WTC11 (cell line): ENCODE results near the gene CTNNA3. TPM values are rescaled to one million over a fixed set of nuclear protein-coding genes. Genes with fewer than 3 reads are reported as not detected.

Source experiments
- ATAC-seq: fragments of 200-7000 bp; cut with Tn5 transposase; 2 replicates; pipeline ENCODE4 v1.10.0; 2021; ENCODE audit warnings: mild to moderate bottlenecking, moderate library complexity
- CTCF ChIA-PET: fragments of 300-600 bp; sonication (Branson Sonifier 250); formaldehyde crosslinking; loops from one replicate; lab custom pipeline; 2021; ENCODE audit warnings: antibody characterized with exemption; lab: Charles Lee
- POLR2A ChIA-PET: fragments of 350-600 bp; sonication (Branson Sonifier 250); formaldehyde crosslinking; loops from one replicate; lab custom pipeline; 2021; ENCODE audit warnings: antibody characterized with exemption; lab: Charles Lee
- DNase-seq: peaks from one replicate; pipeline ENCODE4 v3.0.0; 2021; ENCODE audit warnings: low spot score
- H3K27ac Mint-ChIP-seq: 2 replicates; pipeline ENCODE4 v1.8.0; 2021; ENCODE audit warnings: mixed read lengths
- H3K27me3 Mint-ChIP-seq: 2 replicates; pipeline ENCODE4 v1.8.0; 2021; ENCODE audit warnings: low read depth, mild to moderate bottlenecking, moderate library complexity, mixed read lengths
- H3K36me3 Mint-ChIP-seq: 2 replicates; pipeline ENCODE4 v1.8.0; 2021; ENCODE audit warnings: mixed read lengths
- H3K4me1 Mint-ChIP-seq: 2 replicates; pipeline ENCODE4 v1.8.0; 2022; ENCODE audit warnings: mixed read lengths
- H3K4me3 Mint-ChIP-seq: 2 replicates; pipeline ENCODE4 v1.8.0; 2021; ENCODE audit warnings: mild to moderate bottlenecking, moderate library complexity, mixed read lengths
- H3K9me3 Mint-ChIP-seq: 2 replicates; pipeline ENCODE4 v1.8.0; 2021; ENCODE audit warnings: mixed read lengths
- ARID4B ChIP-seq: sonication (generic); formaldehyde crosslinking; IDR thresholded peaks from 2 replicates; pipeline ENCODE4 v1.8.0; 2023; ENCODE audit warnings: missing genetic modification reagents, mild to moderate bottlenecking, borderline replicate concordance
- ATF1 ChIP-seq: sonication (generic); formaldehyde crosslinking; IDR thresholded peaks from 2 replicates; pipeline ENCODE4 v1.8.1; 2023; ENCODE audit warnings: mild to moderate bottlenecking, moderate library complexity, missing genetic modification reagents
- ATF6 ChIP-seq: sonication (generic); formaldehyde crosslinking; IDR thresholded peaks from 2 replicates; pipeline ENCODE4 v1.8.1; 2023; ENCODE audit warnings: mild to moderate bottlenecking, missing genetic modification reagents
- ETV6 ChIP-seq: sonication (generic); formaldehyde crosslinking; IDR thresholded peaks from 2 replicates; pipeline ENCODE4 v1.8.1; 2022; ENCODE audit warnings: mild to moderate bottlenecking, missing genetic modification reagents
- FOXJ3 ChIP-seq: sonication (generic); formaldehyde crosslinking; IDR thresholded peaks from 2 replicates; pipeline ENCODE4 v1.9.0; 2021; ENCODE audit warnings: missing genetic modification reagents, mild to moderate bottlenecking, borderline replicate concordance
- FOXK1 ChIP-seq: sonication (generic); formaldehyde crosslinking; IDR thresholded peaks from 2 replicates; pipeline ENCODE4 v1.8.0; 2022; ENCODE audit warnings: mild to moderate bottlenecking, moderate library complexity, missing genetic modification reagents
- GABPB1 ChIP-seq: sonication (generic); formaldehyde crosslinking; IDR thresholded peaks from 2 replicates; pipeline ENCODE4 v1.8.1; 2023; ENCODE audit warnings: mild to moderate bottlenecking, missing genetic modification reagents
- HMGA2 ChIP-seq: fragments of 250-450 bp; sonication (Bioruptor Pico); IDR thresholded peaks from 2 replicates; pipeline ENCODE4 v1.4.0; 2021; ENCODE audit warnings: mild to moderate bottlenecking, moderate library complexity
- JAZF1 ChIP-seq: fragments of 250-450 bp; sonication (Bioruptor Pico); IDR thresholded peaks from 2 replicates; pipeline ENCODE4 v1.9.0; 2021; ENCODE audit warnings: moderate library complexity, mild to moderate bottlenecking, inconsistent platforms
- NFE2L1 ChIP-seq: sonication (generic); formaldehyde crosslinking; IDR thresholded peaks from 2 replicates; pipeline ENCODE4 v1.8.1; 2023; ENCODE audit warnings: missing genetic modification reagents
- RELA ChIP-seq: sonication (generic); formaldehyde crosslinking; IDR thresholded peaks from 2 replicates; pipeline ENCODE4 v1.8.1; 2022; ENCODE audit warnings: missing genetic modification reagents, mild to moderate bottlenecking, borderline replicate concordance
- RORB ChIP-seq: fragments of 250-450 bp; sonication (Bioruptor Pico); IDR thresholded peaks from 2 replicates; pipeline ENCODE4 v1.9.0; 2021; ENCODE audit warnings: mild to moderate bottlenecking
- TEAD1 ChIP-seq: sonication (generic); formaldehyde crosslinking; IDR thresholded peaks from 2 replicates; pipeline ENCODE4 v1.8.0; 2022; ENCODE audit warnings: mild to moderate bottlenecking, missing genetic modification reagents
- ZNF121 ChIP-seq: sonication (generic); formaldehyde crosslinking; IDR thresholded peaks from 2 replicates; pipeline ENCODE4 v1.8.0; 2023; ENCODE audit warnings: missing genetic modification reagents
- ZNF219 ChIP-seq: sonication (generic); formaldehyde crosslinking; IDR thresholded peaks from 2 replicates; pipeline ENCODE4 v1.8.0; 2023; ENCODE audit warnings: missing genetic modification reagents, mild to moderate bottlenecking, borderline replicate concordance
- ZNF416 ChIP-seq: fragments of 250-450 bp; sonication (Bioruptor Pico); IDR thresholded peaks from 2 replicates; pipeline ENCODE4 v1.9.0; 2021; ENCODE audit warnings: mild to moderate bottlenecking, inconsistent platforms
- ZNF423 ChIP-seq: fragments of 250-450 bp; sonication (Bioruptor Pico); IDR thresholded peaks from 2 replicates; pipeline ENCODE4 v2.1.2; 2022; ENCODE audit warnings: mild to moderate bottlenecking, moderate library complexity
- ZNF425 ChIP-seq: fragments of 250-450 bp; sonication (Bioruptor Pico); conservative IDR thresholded peaks from 2 replicates; pipeline ENCODE4 v1.9.0; 2021; ENCODE audit warnings: mild to moderate bottlenecking
- total RNA-seq: library from RNA; stranded (reverse); gene quantifications from 3 replicates; pipeline ENCODE4 v1.2.3, GENCODE V29; 2021
- TF ChIP-seq, protein P1 (sequence below): sonication (generic); formaldehyde crosslinking; IDR thresholded peaks from 2 replicates; pipeline ENCODE4 v1.8.1; 2022; ENCODE audit warnings: low read depth, missing genetic modification reagents, borderline replicate concordance
- TF ChIP-seq, protein P2 (sequence below): sonication (generic); formaldehyde crosslinking; IDR thresholded peaks from 2 replicates; pipeline ENCODE4 v1.8.1; 2022; ENCODE audit warnings: low read depth, mild to moderate bottlenecking, moderate library complexity, missing genetic modification reagents, borderline replicate concordance
- TF ChIP-seq, protein P3 (sequence below): sonication (generic); formaldehyde crosslinking; IDR thresholded peaks from 2 replicates; pipeline ENCODE4 v1.8.0; 2022; ENCODE audit warnings: mild to moderate bottlenecking, missing genetic modification reagents

CTNNA3 gene
- total RNA-seq, 1 experiment from 2014 or later, result 6.1 TPM

- no peak for TF ChIP-seq ARID4B (CRISPR knock-in tag)
- TF ChIP-seq, protein P1, sequence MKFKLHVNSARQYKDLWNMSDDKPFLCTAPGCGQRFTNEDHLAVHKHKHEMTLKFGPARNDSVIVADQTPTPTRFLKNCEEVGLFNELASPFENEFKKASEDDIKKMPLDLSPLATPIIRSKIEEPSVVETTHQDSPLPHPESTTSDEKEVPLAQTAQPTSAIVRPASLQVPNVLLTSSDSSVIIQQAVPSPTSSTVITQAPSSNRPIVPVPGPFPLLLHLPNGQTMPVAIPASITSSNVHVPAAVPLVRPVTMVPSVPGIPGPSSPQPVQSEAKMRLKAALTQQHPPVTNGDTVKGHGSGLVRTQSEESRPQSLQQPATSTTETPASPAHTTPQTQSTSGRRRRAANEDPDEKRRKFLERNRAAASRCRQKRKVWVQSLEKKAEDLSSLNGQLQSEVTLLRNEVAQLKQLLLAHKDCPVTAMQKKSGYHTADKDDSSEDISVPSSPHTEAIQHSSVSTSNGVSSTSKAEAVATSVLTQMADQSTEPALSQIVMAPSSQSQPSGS (CRISPR knock-in tag), result no peak
- TF ChIP-seq ATF6, result no peak
- TF ChIP-seq ZNF425 (CRISPR knock-in tag), result no peak
- no peak for TF ChIP-seq ETV6 (CRISPR knock-in tag)
- TF ChIP-seq GABPB1 (CRISPR knock-in tag), result no peak
- TF ChIP-seq, protein P2, sequence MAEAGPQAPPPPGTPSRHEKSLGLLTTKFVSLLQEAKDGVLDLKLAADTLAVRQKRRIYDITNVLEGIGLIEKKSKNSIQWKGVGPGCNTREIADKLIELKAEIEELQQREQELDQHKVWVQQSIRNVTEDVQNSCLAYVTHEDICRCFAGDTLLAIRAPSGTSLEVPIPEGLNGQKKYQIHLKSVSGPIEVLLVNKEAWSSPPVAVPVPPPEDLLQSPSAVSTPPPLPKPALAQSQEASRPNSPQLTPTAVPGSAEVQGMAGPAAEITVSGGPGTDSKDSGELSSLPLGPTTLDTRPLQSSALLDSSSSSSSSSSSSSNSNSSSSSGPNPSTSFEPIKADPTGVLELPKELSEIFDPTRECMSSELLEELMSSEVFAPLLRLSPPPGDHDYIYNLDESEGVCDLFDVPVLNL (CRISPR knock-in tag), result no peak
- TF ChIP-seq RORB, result no peak
- no peak for TF ChIP-seq ZNF416
- TF ChIP-seq ZNF423, result no peak
These were observed 1453.1 kb downstream of the CTNNA3 start (continued) for GRCh38 chr10:66242885-66243284.

DNA sequence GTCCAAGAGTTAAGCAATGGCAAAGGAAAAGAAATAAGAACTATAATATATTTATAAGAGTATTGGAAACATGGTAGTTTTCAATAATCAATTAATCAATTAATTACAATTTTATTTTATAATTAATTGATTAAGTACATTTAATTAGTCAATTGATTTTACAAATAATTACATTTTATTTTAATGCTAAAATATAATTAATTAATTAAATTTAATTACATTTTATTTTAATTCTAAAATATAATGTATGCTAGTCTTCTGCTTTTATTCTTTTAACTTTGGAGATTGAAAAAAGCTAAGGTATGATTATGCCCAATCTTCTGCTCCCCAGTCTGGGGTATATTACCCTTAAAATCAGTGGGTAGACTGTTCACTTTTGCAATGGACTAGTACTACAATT, 1456.9 kb downstream of the CTNNA3 start:
- H3K4me1 Mint-ChIP-seq, result peaks cover 30% of the 10 kb centered on the region
- no peaks in the 10 kb centered on the region for H3K36me3 Mint-ChIP-seq
- H3K27ac Mint-ChIP-seq, result no peak overlapping the region
- no peaks in the 10 kb centered on the region for H3K27me3 Mint-ChIP-seq
- POLR2A ChIA-PET, result no interaction called here
- H3K4me3 Mint-ChIP-seq, result no peak overlapping the region
- ATAC-seq (no peak), DNase-seq (no peak)
- CTCF ChIA-PET, result no interaction called here
- TF ChIP-seq HMGA2, result peak; percentile 94
- TF ChIP-seq ATF1 (CRISPR knock-in tag), result no peak
- no peaks in the 10 kb centered on the region; the same call in 1 of the 2 replicates for H3K9me3 Mint-ChIP-seq

DNA sequence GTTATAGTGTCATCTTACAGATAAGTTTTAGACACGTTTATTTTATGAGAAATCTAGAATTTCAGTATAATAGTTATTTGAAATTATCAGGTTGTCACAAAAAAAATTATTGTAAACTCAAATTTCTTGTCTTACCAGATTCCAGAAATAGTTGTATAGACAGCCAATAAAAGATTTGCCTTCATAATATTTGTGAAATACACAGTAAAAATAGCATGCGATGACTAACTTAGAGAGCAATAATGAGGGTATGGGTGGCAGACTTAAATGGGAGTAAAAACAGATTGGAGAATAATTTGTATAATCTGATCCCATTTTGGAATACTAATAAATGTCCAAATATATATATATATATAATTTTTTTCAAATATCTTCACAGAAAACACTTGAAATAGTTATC, 1457.7 kb downstream of the CTNNA3 start:
- ATAC-seq, result no peak
- ChIA-PET POLR2A (no interaction called here), CTCF (no interaction called here)
- DNase-seq, result no peak
- H3K27me3 Mint-ChIP-seq, result no peaks in the 10 kb centered on the region
- H3K4me3 Mint-ChIP-seq, result no peak overlapping the region
- H3K27ac Mint-ChIP-seq, result no peak overlapping the region
- H3K36me3 Mint-ChIP-seq, result no peaks in the 10 kb centered on the region
- H3K9me3 Mint-ChIP-seq, result no peaks in the 10 kb centered on the region
- H3K4me1 Mint-ChIP-seq, result peaks cover 26% of the 10 kb centered on the region
- TF ChIP-seq, protein P3, sequence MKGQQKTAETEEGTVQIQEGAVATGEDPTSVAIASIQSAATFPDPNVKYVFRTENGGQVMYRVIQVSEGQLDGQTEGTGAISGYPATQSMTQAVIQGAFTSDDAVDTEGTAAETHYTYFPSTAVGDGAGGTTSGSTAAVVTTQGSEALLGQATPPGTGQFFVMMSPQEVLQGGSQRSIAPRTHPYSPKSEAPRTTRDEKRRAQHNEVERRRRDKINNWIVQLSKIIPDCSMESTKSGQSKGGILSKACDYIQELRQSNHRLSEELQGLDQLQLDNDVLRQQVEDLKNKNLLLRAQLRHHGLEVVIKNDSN (CRISPR knock-in tag), result no peak
- no peak for TF ChIP-seq ATF6
- TF ChIP-seq RELA, result no peak
- no peak for TF ChIP-seq ZNF121 (CRISPR knock-in tag)
- TF ChIP-seq RORB, result no peak
- TF ChIP-seq JAZF1 (CRISPR knock-in tag), result no peak
- TF ChIP-seq NFE2L1, result no peak
- TF ChIP-seq ZNF219 (CRISPR knock-in tag), result no peak
- TF ChIP-seq FOXK1, result no peak
- no peak for TF ChIP-seq TEAD1 (CRISPR knock-in tag)
- no peak for TF ChIP-seq FOXJ3
- no peak for TF ChIP-seq ATF1 (CRISPR knock-in tag)
